Gastrocnemius medialis (tissue), 4 donors: ENCODE measurements around the gene GRIN2A.

Experiments
- POLR2A ChIP-seq, 2 donors: fragments of 450-650 bp; IDR thresholded peaks; one replicate each; pipeline ENCODE4 v1.6.1; 2017; ENCODE audit warnings: antibody characterized with exemption in 2 of 2, mild to moderate bottlenecking in 2 of 2, moderate library complexity in 2 of 2
- TF ChIP-seq, protein P1 (sequence below), 5 experiments: fragments of 450-650 bp in 3 of 5; fragments of 200-600 bp in 2 of 5; sonication (generic) in 2 of 5; IDR thresholded peaks in 4 of 5; conservative IDR thresholded peaks in 1 of 5; 1 replicate in 4 of 5; 2 replicates in 1 of 5; pipeline ENCODE4 v1.5.1; 2016 to 2019; ENCODE audit warnings: antibody characterized with exemption in 5 of 5, mild to moderate bottlenecking in 3 of 5, moderate library complexity in 3 of 5

DNA sequence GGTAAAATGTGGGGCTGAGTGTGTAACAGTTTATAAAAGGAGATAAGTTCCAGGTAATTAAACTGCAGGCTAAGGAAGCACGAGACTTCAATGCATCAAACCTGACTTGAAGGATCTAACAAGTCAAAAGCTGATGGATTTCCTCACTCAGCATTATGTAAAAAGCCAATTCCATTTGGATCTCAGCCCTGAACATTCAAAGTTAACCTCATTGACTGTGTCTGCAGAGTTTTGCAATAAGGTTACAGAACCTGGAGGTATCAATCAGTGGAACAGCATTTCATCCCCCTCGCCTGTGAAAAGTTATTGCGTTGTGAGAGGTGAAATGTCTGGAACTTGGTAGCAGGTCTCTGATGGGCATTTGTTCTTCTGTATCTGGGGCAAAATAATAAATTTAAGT is 317.8 kb downstream of the GRIN2A start:
- TF ChIP-seq, protein P1, sequence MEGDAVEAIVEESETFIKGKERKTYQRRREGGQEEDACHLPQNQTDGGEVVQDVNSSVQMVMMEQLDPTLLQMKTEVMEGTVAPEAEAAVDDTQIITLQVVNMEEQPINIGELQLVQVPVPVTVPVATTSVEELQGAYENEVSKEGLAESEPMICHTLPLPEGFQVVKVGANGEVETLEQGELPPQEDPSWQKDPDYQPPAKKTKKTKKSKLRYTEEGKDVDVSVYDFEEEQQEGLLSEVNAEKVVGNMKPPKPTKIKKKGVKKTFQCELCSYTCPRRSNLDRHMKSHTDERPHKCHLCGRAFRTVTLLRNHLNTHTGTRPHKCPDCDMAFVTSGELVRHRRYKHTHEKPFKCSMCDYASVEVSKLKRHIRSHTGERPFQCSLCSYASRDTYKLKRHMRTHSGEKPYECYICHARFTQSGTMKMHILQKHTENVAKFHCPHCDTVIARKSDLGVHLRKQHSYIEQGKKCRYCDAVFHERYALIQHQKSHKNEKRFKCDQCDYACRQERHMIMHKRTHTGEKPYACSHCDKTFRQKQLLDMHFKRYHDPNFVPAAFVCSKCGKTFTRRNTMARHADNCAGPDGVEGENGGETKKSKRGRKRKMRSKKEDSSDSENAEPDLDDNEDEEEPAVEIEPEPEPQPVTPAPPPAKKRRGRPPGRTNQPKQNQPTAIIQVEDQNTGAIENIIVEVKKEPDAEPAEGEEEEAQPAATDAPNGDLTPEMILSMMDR (IDR thresholded peaks at IDR 0.05 in 4 of 5, conservative IDR thresholded peaks at IDR 0.05 in 1 of 5), result no peak
- TF ChIP-seq POLR2A (IDR thresholded peaks at IDR 0.05), result no peak
